Endothelial cell of umbilical vein (primary cell): ENCODE data around the gene DYRK1A. TPM values are rescaled to one million over a fixed set of nuclear protein-coding genes. Genes with fewer than 3 reads are reported as not detected.

Experiments used
- BruUV-seq: library from RNA; stranded (reverse); fragments of 400-500 nt; replicated peaks from 2 replicates; lab custom pipeline; 2021; lab: Mats Ljungman, UMichigan
- CTCF ChIA-PET: fragments of 300-600, 350-600 bp; sonication (Branson Sonifier 250); formaldehyde crosslinking; loops from one replicate; lab custom pipeline; 2021; ENCODE audit warnings: antibody characterized with exemption, inconsistent platforms; lab: Charles Lee
- POLR2A ChIA-PET: fragments of 300-600, 350-600 bp; sonication (Branson Sonifier 250); formaldehyde crosslinking; loops from one replicate; lab custom pipeline; 2021; ENCODE audit warnings: antibody characterized with exemption, inconsistent platforms; lab: Charles Lee
- DNase-seq: peaks from one replicate; pipeline ENCODE4 v3.0.0-alpha.2; 2011; ENCODE audit warnings: low read depth, low spot score
- FAIRE-seq: peaks from 2 replicates; lab custom pipeline; 2011; peaks lifted over from hg19 to GRCh38; lab: Jason Lieb, UNC
- H2AFZ ChIP-seq: 2 replicates; pipeline ENCODE4 v1.6.0; 2012; ENCODE audit warnings: low read depth, low read length, control low read depth, inconsistent platforms
- H3K27ac ChIP-seq: 2 replicates; pipeline ENCODE4 v1.5.1; 2011; ENCODE audit warnings: low read depth, mild to moderate bottlenecking, control low read depth, low read length, moderate library complexity; ENCODE audit not compliant: insufficient read depth
- H3K27me3 ChIP-seq, 2 experiments: 2 replicates each; pipeline versions ENCODE4 v1.6.0 to v1.6.1; 2011; ENCODE audit warnings: low read length in 2 of 2, mixed read lengths in 1 of 2; ENCODE audit not compliant: control insufficient read depth in 2 of 2, insufficient read depth in 2 of 2
- H3K36me3 ChIP-seq, 2 experiments: 2 replicates in 1 of 2; 3 replicates in 1 of 2; pipeline ENCODE4 v1.5.1; 2011; ENCODE audit warnings: low read length in 2 of 2, mild to moderate bottlenecking in 1 of 2, moderate library complexity in 1 of 2; ENCODE audit not compliant: control insufficient read depth in 2 of 2, insufficient read depth in 2 of 2; ENCODE audit errors: extremely low read depth in 1 of 2
- H3K4me1 ChIP-seq: 3 replicates; pipeline ENCODE4 v1.5.1; 2011; ENCODE audit warnings: mild to moderate bottlenecking, low read length; ENCODE audit not compliant: control insufficient read depth, insufficient read depth; ENCODE audit errors: extremely low read depth
- H3K4me2 ChIP-seq: 2 replicates; pipeline ENCODE4 v1.6.1; 2011; ENCODE audit warnings: low read length, control low read depth, mixed read lengths; ENCODE audit not compliant: insufficient read depth
- H3K4me3 ChIP-seq, 3 experiments: fragments of 200-600 bp in 1 of 3; sonication (generic), shearing (Covaris generic) in 1 of 3; replicated peaks in 1 of 3; 2 replicates each; pipeline ENCODE4 v1.5.1; 2011 to 2016; ENCODE audit warnings: control low read depth in 3 of 3, low read length in 3 of 3, mild to moderate bottlenecking in 2 of 3, inconsistent platforms in 1 of 3, low read depth in 1 of 3, moderate library complexity in 1 of 3; ENCODE audit not compliant: insufficient read depth in 1 of 3
- H3K79me2 ChIP-seq: 2 replicates; pipeline ENCODE4 v1.6.0; 2012; ENCODE audit warnings: low read length, inconsistent platforms; ENCODE audit not compliant: control insufficient read depth, insufficient read depth
- H3K9ac ChIP-seq: replicated peaks from 2 replicates; pipeline ENCODE3; 2011; ENCODE audit warnings: low read length, control low read depth; ENCODE audit not compliant: insufficient read depth; ENCODE audit errors: extremely low read depth
- H3K9me1 ChIP-seq: replicated peaks from 3 replicates; pipeline ENCODE4 v1.6.0; 2011; ENCODE audit warnings: mild to moderate bottlenecking, low read length; ENCODE audit not compliant: control insufficient read depth, insufficient read depth; ENCODE audit errors: extremely low read depth
- H3K9me3 ChIP-seq: replicated peaks from 2 replicates; pipeline ENCODE4 v1.5.1; 2012; ENCODE audit warnings: low read length, inconsistent platforms; ENCODE audit not compliant: control insufficient read depth, insufficient read depth
- H4K20me1 ChIP-seq: replicated peaks from 2 replicates; pipeline ENCODE3; 2011; ENCODE audit warnings: mild to moderate bottlenecking, low read length; ENCODE audit not compliant: control insufficient read depth, insufficient read depth; ENCODE audit errors: extremely low read depth
- EZH2 ChIP-seq: IDR thresholded peaks from 2 replicates; pipeline ENCODE4 v1.6.1; 2012; ENCODE audit warnings: borderline replicate concordance, low read depth, mild to moderate bottlenecking, moderate library complexity, low read length, inconsistent platforms; ENCODE audit not compliant: severe bottlenecking
- FOS ChIP-seq: IDR thresholded peaks from 2 replicates; pipeline ENCODE4 v1.6.1; 2011; ENCODE audit warnings: mild to moderate bottlenecking, low read length, moderate library complexity, borderline replicate concordance; ENCODE audit not compliant: insufficient read depth
- GATA2 ChIP-seq: IDR thresholded peaks from 2 replicates; pipeline ENCODE4 v1.7.0; 2011; ENCODE audit warnings: low read depth, mild to moderate bottlenecking, moderate library complexity, mixed read lengths, low read length; ENCODE audit not compliant: insufficient read length, insufficient read depth
- JUN ChIP-seq: IDR thresholded peaks from 2 replicates; pipeline ENCODE4 v1.6.1; 2011; ENCODE audit warnings: borderline replicate concordance, low read depth; ENCODE audit not compliant: insufficient read length, insufficient read depth
- MYC ChIP-seq: IDR thresholded peaks from one replicate; pipeline ENCODE4 v1.6.1; 2011; ENCODE audit warnings: mild to moderate bottlenecking, low read depth, low read length
- POLR2A ChIP-seq: IDR thresholded peaks from 2 replicates; pipeline ENCODE4 v1.6.1; 2012; ENCODE audit warnings: low read depth, mild to moderate bottlenecking, control low read depth, low read length
- POLR2AphosphoS5 ChIP-seq: IDR thresholded peaks from 2 replicates; pipeline ENCODE4 v1.6.1; 2012; ENCODE audit warnings: low read depth, mild to moderate bottlenecking, control low read depth, low read length, moderate library complexity; ENCODE audit not compliant: insufficient read depth
- dilution Hi-C: fragments of 300-500 bp; cut with MboI; formaldehyde crosslinking; loops from one replicate; pipeline ENCODE4 v1.15.0; 2019; ENCODE audit warnings: low sequenced_read_pairs; ENCODE audit not compliant: extremely low pct_ligation_motif_present
- intact Hi-C: fragments of 100-400 bp; cut with micrococcal nuclease; formaldehyde crosslinking; loops from one replicate; pipeline ENCODE4 v1.10.0; 2022
- polyA plus RNA-seq, 4 experiments: library from polyadenylated mRNA; depleted of rRNA in 3 of 4; stranded (reverse) in 3 of 4; unstranded in 1 of 4; fragments of >200 nt; gene quantifications; 2 replicates each; pipeline versions ENCODE4 v1.2.1 to v1.2.3, GENCODE V29; 2011 to 2012; ENCODE audit warnings: missing spikeins in 1 of 4
- total RNA-seq: library from RNA; stranded (reverse); gene quantifications from 2 replicates; pipeline ENCODE4 v1.2.3, GENCODE V29; 2021
- TF ChIP-seq, protein P1 (sequence below): IDR thresholded peaks from 2 replicates; pipeline ENCODE4 v1.6.1; 2011; ENCODE audit not compliant: insufficient read depth, insufficient read length
- TF ChIP-seq, protein P2 (sequence below), 2 donors: IDR thresholded peaks; 1 replicate in 1 of 2; 2 replicates in 1 of 2; pipeline ENCODE4 v1.5.1; 2011; ENCODE audit warnings: low read length in 2 of 2, mild to moderate bottlenecking in 2 of 2, moderate library complexity in 2 of 2, control low read depth in 1 of 2, inconsistent platforms in 1 of 2, low read depth in 1 of 2; ENCODE audit not compliant: insufficient read depth in 1 of 2; ENCODE audit errors: extremely low read depth in 1 of 2

DYRK1A gene
- total and polyA plus RNA-seq, 2 donors (not counting 3 experiments of a cell fraction or from before 2014, with no cell fraction given): 51.8 to 53.7 TPM

DNA sequence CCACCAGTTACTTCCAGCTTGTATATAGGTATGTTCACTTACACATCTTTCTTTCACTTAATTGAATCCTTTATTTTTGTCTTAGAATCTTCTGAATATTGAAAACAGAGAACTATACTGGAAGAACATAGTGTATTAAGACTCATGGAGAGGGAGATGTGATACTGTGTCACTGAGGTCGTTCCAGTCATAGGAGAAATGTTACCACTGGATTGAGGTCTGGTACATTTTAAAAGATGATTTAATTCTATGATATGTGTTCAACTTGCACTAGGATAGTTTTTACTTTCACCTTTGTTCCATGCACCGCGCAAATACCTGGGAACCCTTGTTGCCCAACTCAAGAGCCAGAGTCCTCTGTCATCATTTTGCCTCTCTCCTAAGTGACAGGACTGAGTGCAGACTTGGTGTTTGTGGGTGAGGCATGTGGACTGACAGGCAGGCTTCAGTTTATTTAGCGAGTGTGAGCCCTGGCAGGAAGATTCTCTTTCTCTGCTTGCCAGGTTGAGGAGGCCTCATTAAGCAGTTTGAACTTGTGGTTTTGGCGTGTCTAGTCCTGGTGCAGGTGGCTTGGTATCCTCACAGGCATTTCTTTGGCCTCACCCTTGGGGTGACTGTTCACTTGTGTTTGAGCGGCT lies 63.7 kb downstream of the DYRK1A start:
- FAIRE-seq (no peak), DNase-seq (no peak)
- H3K79me2 ChIP-seq: peaks cover 82% of the 10 kb centered on the region
- BruUV-seq: no TSS peak
- H3K9ac ChIP-seq: no peak overlapping the region
- ChIA-PET POLR2A (no interaction called here), CTCF (interaction anchor here (1.7 kb wide), 1 partner anchor 34 kb away, joined by 5 read pairs; no protein-coding TSS in a partner anchor)
- H3K4me3 ChIP-seq: no peak overlapping the region
- H3K27ac ChIP-seq: no peak overlapping the region
- H3K4me1 ChIP-seq: peaks cover 4% of the 10 kb centered on the region
- no peak overlapping the region for H2AFZ ChIP-seq
- H4K20me1 ChIP-seq: no peaks in the 10 kb centered on the region
- intact Hi-C loops (no loop called here), dilution Hi-C loops (no loop called here)
- no peaks in the 10 kb centered on the region for H3K9me1 ChIP-seq
- no peak overlapping the region for H3K4me2 ChIP-seq
- no peaks in the 10 kb centered on the region for H3K27me3 ChIP-seq
- H3K9me3 ChIP-seq: no peaks in the 10 kb centered on the region
- no peak for TF ChIP-seq MYC
- no peak for TF ChIP-seq GATA2
- TF ChIP-seq, protein P1, sequence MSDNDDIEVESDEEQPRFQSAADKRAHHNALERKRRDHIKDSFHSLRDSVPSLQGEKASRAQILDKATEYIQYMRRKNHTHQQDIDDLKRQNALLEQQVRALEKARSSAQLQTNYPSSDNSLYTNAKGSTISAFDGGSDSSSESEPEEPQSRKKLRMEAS: no peak
- TF ChIP-seq POLR2AphosphoS5: no peak
- TF ChIP-seq POLR2A: no peak
- TF ChIP-seq EZH2: no peak
- no peak for TF ChIP-seq FOS
- TF ChIP-seq, protein P2, sequence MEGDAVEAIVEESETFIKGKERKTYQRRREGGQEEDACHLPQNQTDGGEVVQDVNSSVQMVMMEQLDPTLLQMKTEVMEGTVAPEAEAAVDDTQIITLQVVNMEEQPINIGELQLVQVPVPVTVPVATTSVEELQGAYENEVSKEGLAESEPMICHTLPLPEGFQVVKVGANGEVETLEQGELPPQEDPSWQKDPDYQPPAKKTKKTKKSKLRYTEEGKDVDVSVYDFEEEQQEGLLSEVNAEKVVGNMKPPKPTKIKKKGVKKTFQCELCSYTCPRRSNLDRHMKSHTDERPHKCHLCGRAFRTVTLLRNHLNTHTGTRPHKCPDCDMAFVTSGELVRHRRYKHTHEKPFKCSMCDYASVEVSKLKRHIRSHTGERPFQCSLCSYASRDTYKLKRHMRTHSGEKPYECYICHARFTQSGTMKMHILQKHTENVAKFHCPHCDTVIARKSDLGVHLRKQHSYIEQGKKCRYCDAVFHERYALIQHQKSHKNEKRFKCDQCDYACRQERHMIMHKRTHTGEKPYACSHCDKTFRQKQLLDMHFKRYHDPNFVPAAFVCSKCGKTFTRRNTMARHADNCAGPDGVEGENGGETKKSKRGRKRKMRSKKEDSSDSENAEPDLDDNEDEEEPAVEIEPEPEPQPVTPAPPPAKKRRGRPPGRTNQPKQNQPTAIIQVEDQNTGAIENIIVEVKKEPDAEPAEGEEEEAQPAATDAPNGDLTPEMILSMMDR (IDR thresholded peaks at IDR 0.05; ENCODE audit: extremely low read depth in 1 of 2, insufficient read depth in 1 of 2, low read depth in 1 of 2, low read length in 2 of 2): no peak
- TF ChIP-seq JUN: no peak
- H3K36me3 ChIP-seq: peaks cover 0 to 10% of the 10 kb centered on the region in 2 experiments
